ENCODE results near the gene PDCD1LG2. TPM values are rescaled to one million over a fixed set of nuclear protein-coding genes. Genes with fewer than 3 reads are reported as not detected.

The PDCD1LG2 gene
- total and polyA plus RNA-seq, 2 of the 8 experiments (the other 6 are each of a cell fraction or from before 2014, with no cell fraction given) = not detected

DNA sequence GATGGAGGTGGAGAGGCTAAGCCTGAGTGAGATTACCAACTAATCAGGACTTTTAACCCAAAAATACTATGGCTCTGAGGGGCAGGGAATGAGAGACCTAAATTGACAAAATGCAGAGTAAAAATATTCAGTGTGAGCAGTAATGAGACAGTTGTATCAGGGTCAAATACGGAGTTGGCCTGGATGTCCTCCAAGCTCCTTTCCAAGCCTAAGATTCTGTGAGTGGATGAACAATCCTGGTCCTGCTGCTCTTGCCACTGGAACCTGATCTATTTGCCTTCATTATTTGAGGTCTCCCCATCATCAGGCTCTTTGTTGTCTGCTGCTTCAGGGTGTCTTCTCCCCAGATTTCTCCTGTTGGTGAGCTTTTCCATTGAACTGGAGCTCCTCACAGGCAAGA lies 1.1 kb downstream of the PDCD1LG2 start (continued):
- TF ChIP-seq, protein P1, sequence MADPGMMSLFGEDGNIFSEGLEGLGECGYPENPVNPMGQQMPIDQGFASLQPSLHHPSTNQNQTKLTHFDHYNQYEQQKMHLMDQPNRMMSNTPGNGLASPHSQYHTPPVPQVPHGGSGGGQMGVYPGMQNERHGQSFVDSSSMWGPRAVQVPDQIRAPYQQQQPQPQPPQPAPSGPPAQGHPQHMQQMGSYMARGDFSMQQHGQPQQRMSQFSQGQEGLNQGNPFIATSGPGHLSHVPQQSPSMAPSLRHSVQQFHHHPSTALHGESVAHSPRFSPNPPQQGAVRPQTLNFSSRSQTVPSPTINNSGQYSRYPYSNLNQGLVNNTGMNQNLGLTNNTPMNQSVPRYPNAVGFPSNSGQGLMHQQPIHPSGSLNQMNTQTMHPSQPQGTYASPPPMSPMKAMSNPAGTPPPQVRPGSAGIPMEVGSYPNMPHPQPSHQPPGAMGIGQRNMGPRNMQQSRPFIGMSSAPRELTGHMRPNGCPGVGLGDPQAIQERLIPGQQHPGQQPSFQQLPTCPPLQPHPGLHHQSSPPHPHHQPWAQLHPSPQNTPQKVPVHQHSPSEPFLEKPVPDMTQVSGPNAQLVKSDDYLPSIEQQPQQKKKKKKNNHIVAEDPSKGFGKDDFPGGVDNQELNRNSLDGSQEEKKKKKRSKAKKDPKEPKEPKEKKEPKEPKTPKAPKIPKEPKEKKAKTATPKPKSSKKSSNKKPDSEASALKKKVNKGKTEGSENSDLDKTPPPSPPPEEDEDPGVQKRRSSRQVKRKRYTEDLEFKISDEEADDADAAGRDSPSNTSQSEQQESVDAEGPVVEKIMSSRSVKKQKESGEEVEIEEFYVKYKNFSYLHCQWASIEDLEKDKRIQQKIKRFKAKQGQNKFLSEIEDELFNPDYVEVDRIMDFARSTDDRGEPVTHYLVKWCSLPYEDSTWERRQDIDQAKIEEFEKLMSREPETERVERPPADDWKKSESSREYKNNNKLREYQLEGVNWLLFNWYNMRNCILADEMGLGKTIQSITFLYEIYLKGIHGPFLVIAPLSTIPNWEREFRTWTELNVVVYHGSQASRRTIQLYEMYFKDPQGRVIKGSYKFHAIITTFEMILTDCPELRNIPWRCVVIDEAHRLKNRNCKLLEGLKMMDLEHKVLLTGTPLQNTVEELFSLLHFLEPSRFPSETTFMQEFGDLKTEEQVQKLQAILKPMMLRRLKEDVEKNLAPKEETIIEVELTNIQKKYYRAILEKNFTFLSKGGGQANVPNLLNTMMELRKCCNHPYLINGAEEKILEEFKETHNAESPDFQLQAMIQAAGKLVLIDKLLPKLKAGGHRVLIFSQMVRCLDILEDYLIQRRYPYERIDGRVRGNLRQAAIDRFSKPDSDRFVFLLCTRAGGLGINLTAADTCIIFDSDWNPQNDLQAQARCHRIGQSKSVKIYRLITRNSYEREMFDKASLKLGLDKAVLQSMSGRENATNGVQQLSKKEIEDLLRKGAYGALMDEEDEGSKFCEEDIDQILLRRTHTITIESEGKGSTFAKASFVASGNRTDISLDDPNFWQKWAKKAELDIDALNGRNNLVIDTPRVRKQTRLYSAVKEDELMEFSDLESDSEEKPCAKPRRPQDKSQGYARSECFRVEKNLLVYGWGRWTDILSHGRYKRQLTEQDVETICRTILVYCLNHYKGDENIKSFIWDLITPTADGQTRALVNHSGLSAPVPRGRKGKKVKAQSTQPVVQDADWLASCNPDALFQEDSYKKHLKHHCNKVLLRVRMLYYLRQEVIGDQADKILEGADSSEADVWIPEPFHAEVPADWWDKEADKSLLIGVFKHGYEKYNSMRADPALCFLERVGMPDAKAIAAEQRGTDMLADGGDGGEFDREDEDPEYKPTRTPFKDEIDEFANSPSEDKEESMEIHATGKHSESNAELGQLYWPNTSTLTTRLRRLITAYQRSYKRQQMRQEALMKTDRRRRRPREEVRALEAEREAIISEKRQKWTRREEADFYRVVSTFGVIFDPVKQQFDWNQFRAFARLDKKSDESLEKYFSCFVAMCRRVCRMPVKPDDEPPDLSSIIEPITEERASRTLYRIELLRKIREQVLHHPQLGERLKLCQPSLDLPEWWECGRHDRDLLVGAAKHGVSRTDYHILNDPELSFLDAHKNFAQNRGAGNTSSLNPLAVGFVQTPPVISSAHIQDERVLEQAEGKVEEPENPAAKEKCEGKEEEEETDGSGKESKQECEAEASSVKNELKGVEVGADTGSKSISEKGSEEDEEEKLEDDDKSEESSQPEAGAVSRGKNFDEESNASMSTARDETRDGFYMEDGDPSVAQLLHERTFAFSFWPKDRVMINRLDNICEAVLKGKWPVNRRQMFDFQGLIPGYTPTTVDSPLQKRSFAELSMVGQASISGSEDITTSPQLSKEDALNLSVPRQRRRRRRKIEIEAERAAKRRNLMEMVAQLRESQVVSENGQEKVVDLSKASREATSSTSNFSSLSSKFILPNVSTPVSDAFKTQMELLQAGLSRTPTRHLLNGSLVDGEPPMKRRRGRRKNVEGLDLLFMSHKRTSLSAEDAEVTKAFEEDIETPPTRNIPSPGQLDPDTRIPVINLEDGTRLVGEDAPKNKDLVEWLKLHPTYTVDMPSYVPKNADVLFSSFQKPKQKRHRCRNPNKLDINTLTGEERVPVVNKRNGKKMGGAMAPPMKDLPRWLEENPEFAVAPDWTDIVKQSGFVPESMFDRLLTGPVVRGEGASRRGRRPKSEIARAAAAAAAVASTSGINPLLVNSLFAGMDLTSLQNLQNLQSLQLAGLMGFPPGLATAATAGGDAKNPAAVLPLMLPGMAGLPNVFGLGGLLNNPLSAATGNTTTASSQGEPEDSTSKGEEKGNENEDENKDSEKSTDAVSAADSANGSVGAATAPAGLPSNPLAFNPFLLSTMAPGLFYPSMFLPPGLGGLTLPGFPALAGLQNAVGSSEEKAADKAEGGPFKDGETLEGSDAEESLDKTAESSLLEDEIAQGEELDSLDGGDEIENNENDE (IDR thresholded peaks at IDR 0.05; ENCODE audit: insufficient replicate concordance, low read length) = no peak
- TF ChIP-seq JUN (IDR thresholded peaks at IDR 0.05; ENCODE audit: low read depth, low read length) (no peak), HDAC2 (IDR thresholded peaks at IDR 0.05; ENCODE audit: borderline replicate concordance in 1 of 2, low read depth in 2 of 2, low read length in 2 of 2) (no peak), TCF12 (IDR thresholded peaks at IDR 0.05; ENCODE audit: low read depth, low read length) (no peak), KDM4A (IDR thresholded peaks at IDR 0.05; ENCODE audit: low read depth, low read length, severe bottlenecking) (no peak), BCL11A (IDR thresholded peaks at IDR 0.05; ENCODE audit: low read depth in 2 of 2, low read length in 2 of 2) (no peak), SAP30 (IDR thresholded peaks at IDR 0.05; ENCODE audit: insufficient read depth, insufficient replicate concordance, low read length) (no peak), TEAD4 (IDR thresholded peaks at IDR 0.05; ENCODE audit: low read depth, low read length) (no peak)
- TF ChIP-seq, protein P2, sequence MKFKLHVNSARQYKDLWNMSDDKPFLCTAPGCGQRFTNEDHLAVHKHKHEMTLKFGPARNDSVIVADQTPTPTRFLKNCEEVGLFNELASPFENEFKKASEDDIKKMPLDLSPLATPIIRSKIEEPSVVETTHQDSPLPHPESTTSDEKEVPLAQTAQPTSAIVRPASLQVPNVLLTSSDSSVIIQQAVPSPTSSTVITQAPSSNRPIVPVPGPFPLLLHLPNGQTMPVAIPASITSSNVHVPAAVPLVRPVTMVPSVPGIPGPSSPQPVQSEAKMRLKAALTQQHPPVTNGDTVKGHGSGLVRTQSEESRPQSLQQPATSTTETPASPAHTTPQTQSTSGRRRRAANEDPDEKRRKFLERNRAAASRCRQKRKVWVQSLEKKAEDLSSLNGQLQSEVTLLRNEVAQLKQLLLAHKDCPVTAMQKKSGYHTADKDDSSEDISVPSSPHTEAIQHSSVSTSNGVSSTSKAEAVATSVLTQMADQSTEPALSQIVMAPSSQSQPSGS (IDR thresholded peaks at IDR 0.05; ENCODE audit: low read length) = no peak
